ENCODE measurements around the gene ALOX5AP. TPM values are rescaled to one million over a fixed set of nuclear protein-coding genes. Genes with fewer than 3 reads are reported as not detected.

Gene ALOX5AP
- total RNA-seq, 1 experiment from 2014 or later: 1.1 TPM

DNA sequence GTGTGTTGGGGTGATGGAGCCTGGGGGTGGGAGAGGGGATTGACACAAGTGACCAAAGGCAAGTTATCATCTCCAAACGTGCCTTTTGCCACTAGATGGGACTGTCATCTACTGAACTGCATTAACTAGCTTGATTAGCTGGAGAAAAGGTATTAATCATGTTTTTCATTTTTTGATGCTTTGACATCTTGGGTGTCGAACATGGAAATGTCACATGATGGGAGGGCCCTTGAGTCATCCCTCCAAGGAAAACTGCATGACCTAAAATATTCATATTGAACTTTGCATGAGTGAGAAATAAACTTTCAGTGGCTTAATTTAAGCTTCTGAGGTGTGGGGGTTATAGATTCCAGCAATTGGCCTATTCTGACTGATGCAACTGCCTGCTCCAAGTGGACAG, 73.3 kb downstream of the ALOX5AP start:
- intact Hi-C loops (cut with micrococcal nuclease; ENCODE audit: unreplicated experiment): loop anchor here (10.0 kb wide), 3 partner anchors 206 to 674 kb away; partner anchors contain the start of gene HMGB1
- Mint-ChIP-seq H3K36me3 (ENCODE audit: insufficient read depth, unreplicated experiment) (no peaks in the 10 kb centered on the region), H3K27ac (ENCODE audit: unreplicated experiment) (no peak overlapping the region), H3K27me3 (ENCODE audit: insufficient read depth, unreplicated experiment) (no peaks in the 10 kb centered on the region), H3K4me1 (ENCODE audit: low read depth, unreplicated experiment) (no peaks in the 10 kb centered on the region), H3K9me3 (ENCODE audit: unreplicated experiment) (no peaks in the 10 kb centered on the region), H3K4me3 (ENCODE audit: unreplicated experiment) (no peak overlapping the region)
- ChIA-PET CTCF (interaction anchor here (0.8 kb wide), 1 partner anchor 58 kb away, joined by 5 read pairs; no protein-coding TSS in a partner anchor), POLR2A (no interaction called here)
- no peaks in the 10 kb centered on the region for H3K9me3 ChIP-seq
- no peaks in the 10 kb centered on the region for H3K27me3 ChIP-seq (replicated peaks; ENCODE audit: control insufficient read depth, insufficient read depth, low read length)
- DNase-seq: no peak
- H3K36me3 ChIP-seq (ENCODE audit: control insufficient read depth, insufficient read depth, low read length): no peaks in the 10 kb centered on the region
- TF ChIP-seq, protein P1, sequence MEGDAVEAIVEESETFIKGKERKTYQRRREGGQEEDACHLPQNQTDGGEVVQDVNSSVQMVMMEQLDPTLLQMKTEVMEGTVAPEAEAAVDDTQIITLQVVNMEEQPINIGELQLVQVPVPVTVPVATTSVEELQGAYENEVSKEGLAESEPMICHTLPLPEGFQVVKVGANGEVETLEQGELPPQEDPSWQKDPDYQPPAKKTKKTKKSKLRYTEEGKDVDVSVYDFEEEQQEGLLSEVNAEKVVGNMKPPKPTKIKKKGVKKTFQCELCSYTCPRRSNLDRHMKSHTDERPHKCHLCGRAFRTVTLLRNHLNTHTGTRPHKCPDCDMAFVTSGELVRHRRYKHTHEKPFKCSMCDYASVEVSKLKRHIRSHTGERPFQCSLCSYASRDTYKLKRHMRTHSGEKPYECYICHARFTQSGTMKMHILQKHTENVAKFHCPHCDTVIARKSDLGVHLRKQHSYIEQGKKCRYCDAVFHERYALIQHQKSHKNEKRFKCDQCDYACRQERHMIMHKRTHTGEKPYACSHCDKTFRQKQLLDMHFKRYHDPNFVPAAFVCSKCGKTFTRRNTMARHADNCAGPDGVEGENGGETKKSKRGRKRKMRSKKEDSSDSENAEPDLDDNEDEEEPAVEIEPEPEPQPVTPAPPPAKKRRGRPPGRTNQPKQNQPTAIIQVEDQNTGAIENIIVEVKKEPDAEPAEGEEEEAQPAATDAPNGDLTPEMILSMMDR (IDR thresholded peaks at IDR 0.05; ENCODE audit: insufficient read depth in 1 of 2, low read depth in 1 of 2, low read length in 1 of 2, severe bottlenecking in 1 of 2, unreplicated experiment in 1 of 2): no peak
- no TSS peak for BruUV-seq (replicated peaks)
- H3K4me3 ChIP-seq (ENCODE audit: low read depth, low read length): no peak overlapping the region
- H3K4me1 ChIP-seq: no peaks in the 10 kb centered on the region

DNA sequence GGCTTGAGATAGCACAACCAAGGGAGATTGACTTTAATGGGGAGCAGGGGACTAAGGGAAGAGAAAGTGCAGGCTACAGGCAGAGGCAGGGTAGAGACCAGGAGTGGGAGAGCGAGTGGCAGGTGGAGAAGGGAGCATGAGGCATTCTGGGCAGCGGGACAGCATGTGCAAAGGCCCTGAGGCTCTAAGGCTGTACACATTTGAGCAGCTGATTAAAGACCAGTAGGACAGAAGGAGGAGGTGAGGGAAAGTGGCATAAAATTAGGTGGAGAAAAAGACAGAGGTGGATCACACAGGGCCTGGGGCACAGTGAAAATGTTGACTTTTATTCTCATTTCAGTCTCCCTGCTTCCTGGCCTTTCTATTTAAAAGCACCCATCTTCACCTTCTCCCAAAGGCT, 74.4 kb downstream of the ALOX5AP start:
- no peak overlapping the region for H3K27ac Mint-ChIP-seq (ENCODE audit: unreplicated experiment)
- Histone ChIP-seq H3K4me3 (ENCODE audit: low read depth, low read length) (no peak overlapping the region), H3K9me3 (no peaks in the 10 kb centered on the region), H3K4me1 (no peaks in the 10 kb centered on the region), H3K27me3 (replicated peaks; ENCODE audit: control insufficient read depth, insufficient read depth, low read length) (no peaks in the 10 kb centered on the region), H3K36me3 (ENCODE audit: control insufficient read depth, insufficient read depth, low read length) (no peaks in the 10 kb centered on the region)
- POLR2A ChIA-PET: no interaction called here
- H3K36me3 Mint-ChIP-seq (ENCODE audit: insufficient read depth, unreplicated experiment): no peaks in the 10 kb centered on the region
- H3K27me3 Mint-ChIP-seq (ENCODE audit: insufficient read depth, unreplicated experiment): no peaks in the 10 kb centered on the region
- no peaks in the 10 kb centered on the region for H3K9me3 Mint-ChIP-seq (ENCODE audit: unreplicated experiment)
- H3K4me3 Mint-ChIP-seq (ENCODE audit: unreplicated experiment): no peak overlapping the region
- no peak for DNase-seq
- TF ChIP-seq, protein P1 (IDR thresholded peaks at IDR 0.05; ENCODE audit: insufficient read depth in 1 of 2, low read depth in 1 of 2, low read length in 1 of 2, severe bottlenecking in 1 of 2, unreplicated experiment in 1 of 2): no peak
- no TSS peak for BruUV-seq (replicated peaks)
- CTCF ChIA-PET: no interaction called here
- H3K4me1 Mint-ChIP-seq (ENCODE audit: low read depth, unreplicated experiment): no peaks in the 10 kb centered on the region
- intact Hi-C loops (cut with micrococcal nuclease; ENCODE audit: unreplicated experiment): loop anchor here (10.0 kb wide), 3 partner anchors 205 to 675 kb away; partner anchors contain the start of gene HMGB1

DNA sequence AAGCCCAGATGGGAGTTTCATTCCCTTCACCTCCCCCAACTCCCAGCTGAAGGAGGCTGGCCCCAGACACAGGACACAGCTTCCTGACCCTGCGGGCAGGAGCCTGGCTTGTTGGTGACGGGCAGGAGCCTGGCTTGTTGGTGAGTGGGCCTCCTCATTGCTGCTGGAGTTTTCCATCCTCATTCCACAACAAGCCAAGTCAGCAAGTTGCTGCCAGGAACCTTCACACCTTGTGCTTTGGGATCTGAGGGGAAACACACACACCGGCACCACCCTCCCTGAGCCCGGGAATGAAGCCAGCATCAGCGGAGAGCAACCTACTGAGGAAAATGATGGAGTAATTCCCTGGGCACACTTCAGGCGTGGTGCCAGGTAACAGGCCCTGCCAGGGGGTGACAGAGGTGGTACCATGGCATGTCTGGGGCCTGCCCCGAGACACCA, 74.9 kb downstream of the ALOX5AP start:
- Histone ChIP-seq H3K36me3 (ENCODE audit: control insufficient read depth, insufficient read depth, low read length) (no peaks in the 10 kb centered on the region), H3K4me3 (ENCODE audit: low read depth, low read length) (no peak overlapping the region), H3K4me1 (no peaks in the 10 kb centered on the region), H3K27me3 (replicated peaks; ENCODE audit: control insufficient read depth, insufficient read depth, low read length) (no peaks in the 10 kb centered on the region), H3K9me3 (no peaks in the 10 kb centered on the region)
- ChIA-PET POLR2A (no interaction called here), CTCF (no interaction called here)
- Mint-ChIP-seq H3K36me3 (ENCODE audit: insufficient read depth, unreplicated experiment) (no peaks in the 10 kb centered on the region), H3K27ac (ENCODE audit: unreplicated experiment) (no peak overlapping the region), H3K9me3 (ENCODE audit: unreplicated experiment) (no peaks in the 10 kb centered on the region), H3K4me3 (ENCODE audit: unreplicated experiment) (no peak overlapping the region), H3K4me1 (ENCODE audit: low read depth, unreplicated experiment) (no peaks in the 10 kb centered on the region), H3K27me3 (ENCODE audit: insufficient read depth, unreplicated experiment) (no peaks in the 10 kb centered on the region)
- TF ChIP-seq, protein P1 (IDR thresholded peaks at IDR 0.05; ENCODE audit: insufficient read depth in 1 of 2, low read depth in 1 of 2, low read length in 1 of 2, severe bottlenecking in 1 of 2, unreplicated experiment in 1 of 2): no peak
- DNase-seq: no peak
- intact Hi-C loops (cut with micrococcal nuclease; ENCODE audit: unreplicated experiment): no loop called here
- BruUV-seq (replicated peaks): no TSS peak
